Measurements from ENCODE around the gene CHST10.

The CHST10 gene

GRCh38 chr2:100413571-100413970, 3.9 kb downstream of the CHST10 start:
- DNase-seq (ENCODE audit: low spot score): no peak

- no peak for DNase-seq (ENCODE audit: low spot score)
Observed at GRCh38 chr2:100412881-100413321, 4.6 kb downstream of the CHST10 start.

- no peak for DNase-seq (ENCODE audit: low spot score)
Observed at GRCh38 chr2:100412466-100412865, 5.0 kb downstream of the CHST10 start.

GRCh38 chr2:100411841-100412292, 5.6 kb downstream of the CHST10 start:
- no peak for DNase-seq (ENCODE audit: low spot score)

- DNase-seq (ENCODE audit: low spot score): no peak
Observed at GRCh38 chr2:100409975-100410647, 7.4 kb downstream of the CHST10 start.

- DNase-seq (ENCODE audit: low spot score): no peak
Observed at GRCh38 chr2:100409461-100409860, 8.0 kb downstream of the CHST10 start.

- DNase-seq (ENCODE audit: low spot score): no peak
Observed at GRCh38 chr2:100408941-100409340, 8.5 kb downstream of the CHST10 start.

GRCh38 chr2:100408104-100408503, 9.4 kb downstream of the CHST10 start:
- DNase-seq (ENCODE audit: low spot score): no peak

GRCh38 chr2:100407563-100407962, 9.9 kb downstream of the CHST10 start:
- no peak for DNase-seq (ENCODE audit: low spot score)

GRCh38 chr2:100407073-100407472, 10.4 kb downstream of the CHST10 start:
- no peak for DNase-seq (ENCODE audit: low spot score)

GRCh38 chr2:100406120-100406508, 11.4 kb downstream of the CHST10 start:
- DNase-seq (ENCODE audit: low spot score): no peak

GRCh38 chr2:100405403-100406119, 11.9 kb downstream of the CHST10 start:
- DNase-seq (ENCODE audit: low spot score): no peak

GRCh38 chr2:100404411-100404810, 13.1 kb downstream of the CHST10 start:
- no peak for DNase-seq (ENCODE audit: low spot score)

GRCh38 chr2:100403722-100404121, 13.7 kb downstream of the CHST10 start:
- DNase-seq (ENCODE audit: low spot score): no peak

- no peak for DNase-seq (ENCODE audit: low spot score)
Observed at GRCh38 chr2:100401268-100401667, 16.2 kb downstream of the CHST10 start.

- no peak for DNase-seq (ENCODE audit: low spot score)
Observed at GRCh38 chr2:100399714-100400113, 17.8 kb downstream of the CHST10 start.

- DNase-seq (ENCODE audit: low spot score): no peak
Observed at GRCh38 chr2:100397976-100398375, 19.5 kb downstream of the CHST10 start.

- no peak for DNase-seq (ENCODE audit: low spot score)
Observed at GRCh38 chr2:100397118-100397860, 20.2 kb downstream of the CHST10 start.

GRCh38 chr2:100396483-100396882, 21.0 kb downstream of the CHST10 start:
- DNase-seq (ENCODE audit: low spot score): no peak

- no peak for DNase-seq (ENCODE audit: low spot score)
Observed at GRCh38 chr2:100395532-100396350, 21.7 kb downstream of the CHST10 start.

- DNase-seq (ENCODE audit: low spot score): no peak
Observed at GRCh38 chr2:100394111-100394641, 23.3 kb downstream of the CHST10 start.

GRCh38 chr2:100393362-100393761, 24.1 kb downstream of the CHST10 start:
- no peak for DNase-seq (ENCODE audit: low spot score)
